ENCODE measurements around the gene RAB14.

Gene RAB14

GRCh38 chr9:121218357-121219027 lies 16.8 kb upstream of the RAB14 start:
- DNase-seq, result no peak

- DNase-seq, result no peak
Measured at GRCh38 chr9:121217609-121218292, 16.1 kb upstream of the RAB14 start.

GRCh38 chr9:121216271-121216805 lies 14.7 kb upstream of the RAB14 start:
- DNase-seq, result no peak

DNA sequence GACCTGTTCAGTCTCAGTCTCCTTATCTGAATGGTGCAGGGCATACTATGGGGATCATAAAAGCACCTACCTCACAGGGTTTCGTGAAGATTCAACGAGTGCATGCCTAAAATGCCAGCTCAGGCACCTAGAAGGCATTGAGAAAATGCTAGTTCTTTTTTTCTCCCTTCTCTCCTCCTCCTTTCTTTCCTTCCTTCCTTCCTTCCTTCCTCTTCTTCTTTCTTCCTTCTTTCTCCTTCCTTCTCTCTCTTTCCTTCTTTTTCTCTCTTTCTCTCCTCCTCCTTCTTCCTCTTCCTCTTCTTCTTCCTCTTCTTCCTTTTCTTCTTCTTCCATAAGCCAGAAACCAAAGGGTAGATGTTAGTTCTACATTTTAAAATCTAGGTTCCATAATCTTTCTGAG lies 12.3 kb upstream of the RAB14 start:
- no peak for DNase-seq

DNA sequence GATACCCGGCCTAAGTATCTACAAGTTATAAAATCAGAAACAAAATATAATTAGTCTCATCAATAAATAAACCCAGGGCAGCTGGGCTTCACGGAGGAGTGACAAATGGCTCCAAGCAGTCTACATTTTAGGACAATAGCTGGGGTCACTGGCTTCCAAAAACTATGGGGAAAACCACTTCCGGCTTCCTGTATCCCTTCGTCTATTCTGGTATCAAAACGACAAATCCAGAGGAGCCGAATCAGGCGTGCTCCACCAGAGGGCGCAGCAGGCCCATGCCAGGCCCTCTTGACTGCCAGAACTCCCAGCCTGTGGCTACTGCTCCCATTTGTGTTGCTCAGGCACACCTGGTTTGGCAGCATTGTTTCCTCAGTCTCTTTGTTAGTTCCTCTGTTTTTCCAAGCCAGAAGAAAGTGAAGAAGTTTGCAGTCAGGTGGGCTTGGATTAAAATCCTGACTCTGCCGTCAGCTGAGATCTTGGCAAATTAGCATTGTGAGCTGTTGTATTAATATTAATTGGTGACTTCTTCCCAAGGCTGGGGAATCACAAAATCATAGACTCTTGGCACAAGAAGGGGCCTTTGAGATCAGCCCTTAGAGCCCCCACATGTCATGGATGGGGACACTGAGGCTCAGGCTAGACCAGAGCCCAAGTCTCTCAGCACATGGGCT lies 11.6 kb upstream of the RAB14 start:
- no peak for DNase-seq

- no peak for DNase-seq
Measured at GRCh38 chr9:121210536-121210935, 8.9 kb upstream of the RAB14 start.

GRCh38 chr9:121207371-121207940 lies 5.8 kb upstream of the RAB14 start:
- no peak for DNase-seq

DNA sequence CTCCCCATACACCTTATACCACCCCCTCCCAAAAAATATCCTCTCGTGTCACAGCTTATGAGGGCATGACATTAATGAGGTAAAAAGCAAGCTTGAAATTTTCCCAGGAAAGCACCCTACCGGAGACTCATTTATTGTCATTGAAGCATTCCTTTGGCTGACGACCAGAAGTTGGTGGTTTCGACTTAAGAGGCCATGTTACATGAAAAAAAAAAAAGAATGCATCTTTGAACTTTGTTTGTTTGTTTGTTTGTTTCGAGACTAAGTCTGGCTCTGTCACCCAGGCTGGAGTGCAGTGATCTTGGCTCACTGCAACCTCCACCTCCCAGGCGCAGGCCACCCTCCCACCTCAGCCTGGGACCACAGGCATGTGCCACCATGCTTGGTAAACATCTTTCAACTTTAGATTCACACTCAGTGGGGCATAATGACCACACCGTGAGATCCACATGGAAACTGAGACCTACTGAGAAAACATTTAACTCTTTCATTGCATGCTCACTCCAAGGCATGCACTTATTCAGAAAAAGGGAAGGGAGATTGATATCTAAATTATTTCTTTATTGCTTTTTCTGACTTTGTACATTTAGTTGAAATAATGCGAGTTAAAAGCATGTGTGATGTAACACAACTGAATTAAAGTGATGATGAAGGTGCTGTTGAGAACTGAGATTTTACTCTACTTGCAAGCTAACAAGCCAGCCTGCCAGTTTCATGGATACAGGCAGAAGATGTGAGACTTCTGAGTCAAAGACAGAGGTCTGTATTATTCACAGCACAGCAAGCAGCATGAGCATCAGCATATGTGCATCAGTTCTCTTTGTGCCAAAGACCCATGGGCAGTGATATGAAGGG lies 5.1 kb upstream of the RAB14 start:
- DNase-seq, result no peak

- no peak for DNase-seq
Measured at GRCh38 chr9:121204611-121205010, 2.9 kb upstream of the RAB14 start.

GRCh38 chr9:121204121-121204520 lies 2.5 kb upstream of the RAB14 start:
- no peak for DNase-seq

GRCh38 chr9:121201045-121201737 lies 478 bp downstream of the RAB14 start:
- no peak for DNase-seq

- DNase-seq, result no peak
Measured at GRCh38 chr9:121200356-121200755, 1.3 kb downstream of the RAB14 start.

DNA sequence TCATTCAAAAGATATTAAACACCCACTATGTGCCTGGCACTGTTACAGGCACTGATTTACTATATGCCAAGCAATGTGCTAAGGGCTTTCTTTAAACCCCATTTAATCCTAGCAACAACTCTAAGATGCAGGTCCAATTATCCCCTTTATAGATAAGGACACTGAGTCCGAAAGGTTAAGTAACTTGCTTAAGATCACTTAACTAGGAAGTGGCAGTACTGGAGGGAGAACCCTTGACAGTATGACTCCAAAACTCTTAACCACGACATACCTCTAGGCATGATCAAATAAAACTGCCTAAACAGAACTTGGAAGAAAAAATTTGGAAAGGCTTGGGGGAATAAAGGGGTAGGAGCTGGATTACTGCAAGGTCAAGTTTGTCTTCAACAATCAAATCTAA lies 1.7 kb downstream of the RAB14 start:
- DNase-seq, result no peak

DNA sequence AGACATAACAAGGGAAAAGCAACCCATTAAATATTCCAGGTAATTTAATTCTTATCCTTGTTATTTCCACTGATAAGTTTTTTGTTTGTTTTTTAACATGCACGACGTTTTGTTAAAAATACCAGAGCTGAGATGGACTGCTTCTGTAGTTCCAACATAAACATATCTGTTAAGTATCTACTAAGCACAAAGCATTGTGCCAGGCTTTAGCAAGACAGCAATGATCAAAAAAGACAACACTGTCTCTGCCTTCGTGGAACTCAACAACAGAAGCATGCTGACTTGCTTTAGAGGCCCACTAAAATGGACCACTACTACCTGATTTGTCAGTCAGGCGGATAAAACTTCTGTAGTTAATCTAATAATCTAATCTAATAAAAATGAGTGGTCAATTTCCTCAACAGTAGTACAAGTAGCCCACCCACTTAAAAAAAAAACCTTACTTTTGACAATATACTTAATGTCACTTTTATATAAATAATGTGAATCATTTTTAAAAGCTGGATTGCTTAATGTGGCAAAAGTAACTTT lies 3.1 kb downstream of the RAB14 start:
- no peak for DNase-seq

- DNase-seq, result no peak
Measured at GRCh38 chr9:121197132-121197531, 4.5 kb downstream of the RAB14 start.

DNA sequence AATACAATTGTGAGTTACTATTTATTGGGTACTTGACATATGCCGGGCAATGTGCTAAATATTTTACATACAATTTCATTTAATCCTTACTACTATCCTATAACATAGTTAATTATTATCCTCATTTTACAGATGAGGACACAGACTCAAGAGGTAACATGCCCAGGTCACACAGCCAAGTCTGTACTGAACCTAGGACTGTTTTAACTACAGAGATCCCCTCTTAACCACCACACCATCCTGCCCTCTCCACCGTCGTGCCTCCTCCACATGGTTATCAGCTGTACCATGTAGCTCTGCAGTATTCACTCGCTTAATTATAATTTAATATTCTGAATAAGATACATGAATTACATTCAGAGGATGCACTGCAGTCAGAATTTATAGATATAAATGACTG lies 5.3 kb downstream of the RAB14 start:
- no peak for DNase-seq

- DNase-seq, result no peak
Measured at GRCh38 chr9:121194730-121195129, 6.9 kb downstream of the RAB14 start.

DNA sequence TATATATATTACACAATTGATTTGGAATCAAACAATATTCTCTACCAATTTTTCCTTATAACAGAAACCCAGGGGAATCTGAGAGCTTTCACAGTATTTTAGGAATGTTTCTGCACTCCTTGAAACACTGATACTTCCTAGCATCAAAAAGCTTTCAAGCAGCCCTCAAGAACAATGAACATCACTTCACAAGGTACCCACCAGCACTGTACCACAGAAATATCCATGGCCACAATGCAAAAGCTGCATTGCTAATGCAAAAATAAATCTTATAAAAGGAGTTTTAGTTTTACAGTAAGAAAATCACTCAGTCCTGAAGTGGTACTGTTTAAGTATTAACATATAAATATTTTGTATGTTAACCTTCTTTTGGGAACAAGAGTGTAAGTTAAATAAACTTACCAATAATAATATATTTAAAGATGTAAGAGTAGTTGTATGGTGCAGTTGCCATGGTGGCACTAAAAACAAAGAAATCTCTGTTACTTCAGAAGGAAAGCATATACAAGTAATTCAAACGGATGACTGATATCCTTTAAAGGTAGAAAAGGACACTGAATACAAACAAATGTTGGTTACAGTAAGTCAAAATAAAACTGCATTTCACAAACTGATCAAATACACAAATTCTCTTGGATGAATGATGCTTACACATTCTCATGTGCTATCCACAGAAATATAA lies 8.6 kb downstream of the RAB14 start:
- no peak for DNase-seq

DNA sequence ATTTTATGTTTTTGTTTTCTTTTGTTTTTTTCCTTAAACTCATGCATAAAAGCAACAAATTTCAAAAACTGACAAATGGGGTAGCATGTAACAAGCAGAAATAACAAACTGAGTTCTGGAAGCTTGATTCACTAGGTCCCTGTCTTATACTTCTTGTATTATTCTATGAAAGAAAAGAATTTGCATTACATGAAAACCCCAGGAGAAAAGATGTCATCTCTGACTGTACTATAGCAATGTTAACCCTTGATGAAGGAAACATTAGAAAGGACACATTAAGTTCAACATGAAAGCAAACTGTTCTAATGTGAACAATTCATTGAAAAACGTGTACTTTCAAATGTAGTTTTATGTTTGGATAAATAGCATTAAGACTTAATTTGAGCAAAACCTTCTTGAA lies 9.2 kb downstream of the RAB14 start:
- no peak for DNase-seq

- DNase-seq, result no peak
Measured at GRCh38 chr9:121191235-121191634, 10.4 kb downstream of the RAB14 start.

DNA sequence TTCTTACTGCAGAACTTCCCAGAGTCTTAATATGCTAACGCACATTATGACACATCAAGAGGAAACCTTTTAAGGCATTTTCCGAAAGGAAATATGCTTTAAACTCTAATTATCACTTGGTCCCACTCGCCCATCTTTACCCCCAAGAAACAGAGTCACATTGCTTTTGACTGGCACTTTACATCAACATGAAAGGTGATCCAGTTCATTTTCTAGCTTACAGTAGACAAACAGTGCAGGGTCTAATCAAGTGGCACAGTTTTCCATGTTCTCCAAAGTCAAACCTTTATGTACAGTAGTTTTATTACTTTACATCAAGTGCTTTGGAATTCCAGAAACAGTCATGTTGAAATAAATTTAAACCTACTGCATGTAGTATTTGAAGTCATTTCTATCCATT lies 12.0 kb downstream of the RAB14 start:
- no peak for DNase-seq

Measured in SIG-M5 (cell line).